Cerebellar cortex (tissue), 1 donor: ENCODE measurements around the gene CENPP.

ENCODE experiments used
- DNase-seq: peaks from one replicate; pipeline ENCODE4 v3.0.0-alpha.2; 2015; ENCODE audit warnings: low spot score

The CENPP gene

GRCh38 chr9:92639791-92640271 is 314.1 kb downstream of the CENPP start:
- DNase-seq = peak; percentile 75

GRCh38 chr9:92640398-92641091 is 314.8 kb downstream of the CENPP start:
- DNase-seq = no peak

- DNase-seq = no peak
Measured at GRCh38 chr9:92641092-92641809, 315.5 kb downstream of the CENPP start.

GRCh38 chr9:92642041-92642451 is 316.3 kb downstream of the CENPP start:
- DNase-seq = no peak

GRCh38 chr9:92642564-92642963 is 316.8 kb downstream of the CENPP start:
- no peak for DNase-seq

- DNase-seq = no peak
Measured at GRCh38 chr9:92644278-92644677, 318.5 kb downstream of the CENPP start.

- DNase-seq = no peak
Measured at GRCh38 chr9:92645041-92645440, 319.3 kb downstream of the CENPP start.

- no peak for DNase-seq
Measured at GRCh38 chr9:92647671-92648473, 322.1 kb downstream of the CENPP start.

- DNase-seq = no peak
Measured at GRCh38 chr9:92648474-92648971, 322.8 kb downstream of the CENPP start.

- DNase-seq = no peak
Measured at GRCh38 chr9:92649007-92649406, 323.3 kb downstream of the CENPP start.

GRCh38 chr9:92650296-92650695 is 324.5 kb downstream of the CENPP start:
- DNase-seq = no peak

GRCh38 chr9:92650839-92651621 is 325.3 kb downstream of the CENPP start:
- DNase-seq = no peak

GRCh38 chr9:92652461-92652860 is 326.7 kb downstream of the CENPP start:
- no peak for DNase-seq

- peak; percentile 80 for DNase-seq
Measured at GRCh38 chr9:92654481-92655301, 328.9 kb downstream of the CENPP start.

- DNase-seq = no peak
Measured at GRCh38 chr9:92655366-92655765, 329.6 kb downstream of the CENPP start.

- DNase-seq = no peak
Measured at GRCh38 chr9:92655896-92656536, 330.3 kb downstream of the CENPP start.

GRCh38 chr9:92656537-92656925 is 330.8 kb downstream of the CENPP start:
- no peak for DNase-seq

- no peak for DNase-seq
Measured at GRCh38 chr9:92657296-92658094, 331.7 kb downstream of the CENPP start.

- DNase-seq = no peak
Measured at GRCh38 chr9:92658176-92658575, 332.4 kb downstream of the CENPP start.
